ENCODE measurements around the gene MAD2L2. TPM values are rescaled to one million over a fixed set of nuclear protein-coding genes. Genes with fewer than 3 reads are reported as not detected.

Gene MAD2L2
- total and polyA plus RNA-seq, 9 of the 15 experiments (the other 6 are each of a cell fraction or from before 2014, with no cell fraction given) = 12.4 to 286 (median 143) TPM

DNA sequence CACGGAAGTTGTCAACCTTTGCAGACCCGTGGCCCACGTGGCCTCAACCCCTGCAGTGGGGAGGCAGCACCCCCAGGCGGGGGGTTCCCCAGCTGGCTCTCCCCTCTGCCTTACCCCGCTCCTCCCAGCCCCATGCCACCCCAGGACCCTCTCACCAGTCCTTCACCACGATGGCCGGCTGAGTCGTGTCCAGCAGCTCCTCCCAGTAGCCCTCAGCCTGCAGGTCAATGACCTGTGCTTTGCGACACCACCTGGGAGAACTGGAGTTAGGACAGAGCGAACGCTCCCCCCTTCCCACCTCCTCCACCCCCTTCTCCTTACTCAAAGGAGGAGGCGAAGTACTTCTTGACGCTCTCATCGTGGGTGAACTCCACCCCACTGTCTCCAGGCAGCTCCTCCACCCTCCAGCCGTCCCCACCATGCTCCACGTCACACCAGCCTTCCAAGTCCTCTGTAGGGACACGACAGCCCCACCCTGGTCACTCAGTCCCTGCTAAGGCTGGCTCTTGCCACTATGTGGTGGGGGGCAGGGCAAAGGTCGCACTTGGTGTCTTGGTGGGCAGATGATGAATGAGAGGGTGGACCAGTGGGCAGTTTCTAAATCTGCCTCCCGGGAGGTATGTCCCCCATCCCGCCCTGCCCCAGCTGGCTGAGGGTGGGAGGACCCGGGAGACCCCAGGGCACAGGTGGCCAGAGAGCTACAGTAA, 31.2 kb downstream of the MAD2L2 start (continued):
- TF ChIP-seq, protein P1, sequence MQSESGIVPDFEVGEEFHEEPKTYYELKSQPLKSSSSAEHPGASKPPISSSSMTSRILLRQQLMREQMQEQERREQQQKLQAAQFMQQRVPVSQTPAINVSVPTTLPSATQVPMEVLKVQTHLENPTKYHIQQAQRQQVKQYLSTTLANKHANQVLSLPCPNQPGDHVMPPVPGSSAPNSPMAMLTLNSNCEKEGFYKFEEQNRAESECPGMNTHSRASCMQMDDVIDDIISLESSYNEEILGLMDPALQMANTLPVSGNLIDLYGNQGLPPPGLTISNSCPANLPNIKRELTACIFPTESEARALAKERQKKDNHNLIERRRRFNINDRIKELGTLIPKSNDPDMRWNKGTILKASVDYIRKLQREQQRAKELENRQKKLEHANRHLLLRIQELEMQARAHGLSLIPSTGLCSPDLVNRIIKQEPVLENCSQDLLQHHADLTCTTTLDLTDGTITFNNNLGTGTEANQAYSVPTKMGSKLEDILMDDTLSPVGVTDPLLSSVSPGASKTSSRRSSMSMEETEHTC (IDR thresholded peaks at IDR 0.05) = no peak
- TF ChIP-seq, protein P2, sequence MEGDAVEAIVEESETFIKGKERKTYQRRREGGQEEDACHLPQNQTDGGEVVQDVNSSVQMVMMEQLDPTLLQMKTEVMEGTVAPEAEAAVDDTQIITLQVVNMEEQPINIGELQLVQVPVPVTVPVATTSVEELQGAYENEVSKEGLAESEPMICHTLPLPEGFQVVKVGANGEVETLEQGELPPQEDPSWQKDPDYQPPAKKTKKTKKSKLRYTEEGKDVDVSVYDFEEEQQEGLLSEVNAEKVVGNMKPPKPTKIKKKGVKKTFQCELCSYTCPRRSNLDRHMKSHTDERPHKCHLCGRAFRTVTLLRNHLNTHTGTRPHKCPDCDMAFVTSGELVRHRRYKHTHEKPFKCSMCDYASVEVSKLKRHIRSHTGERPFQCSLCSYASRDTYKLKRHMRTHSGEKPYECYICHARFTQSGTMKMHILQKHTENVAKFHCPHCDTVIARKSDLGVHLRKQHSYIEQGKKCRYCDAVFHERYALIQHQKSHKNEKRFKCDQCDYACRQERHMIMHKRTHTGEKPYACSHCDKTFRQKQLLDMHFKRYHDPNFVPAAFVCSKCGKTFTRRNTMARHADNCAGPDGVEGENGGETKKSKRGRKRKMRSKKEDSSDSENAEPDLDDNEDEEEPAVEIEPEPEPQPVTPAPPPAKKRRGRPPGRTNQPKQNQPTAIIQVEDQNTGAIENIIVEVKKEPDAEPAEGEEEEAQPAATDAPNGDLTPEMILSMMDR (IDR thresholded peaks at IDR 0.05 in 2 of 3, conservative IDR thresholded peaks at IDR 0.05 in 1 of 3; ENCODE audit: insufficient read depth in 2 of 3, low read depth in 1 of 3, low read length in 3 of 3) = no peak
- no peak for TF ChIP-seq MTF1 (CRISPR knock-in tag; IDR thresholded peaks at IDR 0.05; ENCODE audit: borderline replicate concordance)
- TF ChIP-seq PTRF (tag; IDR thresholded peaks at IDR 0.05) = no peak
- TF ChIP-seq ADNP (tag; IDR thresholded peaks at IDR 0.05) = no peak
- TF ChIP-seq MEF2A (IDR thresholded peaks at IDR 0.05; ENCODE audit: control insufficient read depth, low read depth, low read length) = no peak
- no peak for TF ChIP-seq TCF7 (IDR thresholded peaks at IDR 0.05; ENCODE audit: borderline replicate concordance)
- no peak for TF ChIP-seq PHF21A (IDR thresholded peaks at IDR 0.05; ENCODE audit: borderline replicate concordance, low read depth)
- TF ChIP-seq ZNF717 (CRISPR knock-in tag; IDR thresholded peaks at IDR 0.05) = no peak
- TF ChIP-seq, protein P3, sequence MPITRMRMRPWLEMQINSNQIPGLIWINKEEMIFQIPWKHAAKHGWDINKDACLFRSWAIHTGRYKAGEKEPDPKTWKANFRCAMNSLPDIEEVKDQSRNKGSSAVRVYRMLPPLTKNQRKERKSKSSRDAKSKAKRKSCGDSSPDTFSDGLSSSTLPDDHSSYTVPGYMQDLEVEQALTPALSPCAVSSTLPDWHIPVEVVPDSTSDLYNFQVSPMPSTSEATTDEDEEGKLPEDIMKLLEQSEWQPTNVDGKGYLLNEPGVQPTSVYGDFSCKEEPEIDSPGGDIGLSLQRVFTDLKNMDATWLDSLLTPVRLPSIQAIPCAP (CRISPR knock-in tag; IDR thresholded peaks at IDR 0.05; ENCODE audit: borderline replicate concordance) = no peak
- TF ChIP-seq CCAR2 (IDR thresholded peaks at IDR 0.05; ENCODE audit: low read depth, low read length) = no peak
- 0 out of 2 replicates have a peak, but pooled peaks have one; percentile 46 for TF ChIP-seq NR2C1 (IDR thresholded peaks at IDR 0.05)
- TF ChIP-seq NR2C1 (tag; IDR thresholded peaks at IDR 0.05) = no peak
- TF ChIP-seq HIVEP1 (CRISPR knock-in tag; IDR thresholded peaks at IDR 0.05) = no peak
- TF ChIP-seq, protein P4, sequence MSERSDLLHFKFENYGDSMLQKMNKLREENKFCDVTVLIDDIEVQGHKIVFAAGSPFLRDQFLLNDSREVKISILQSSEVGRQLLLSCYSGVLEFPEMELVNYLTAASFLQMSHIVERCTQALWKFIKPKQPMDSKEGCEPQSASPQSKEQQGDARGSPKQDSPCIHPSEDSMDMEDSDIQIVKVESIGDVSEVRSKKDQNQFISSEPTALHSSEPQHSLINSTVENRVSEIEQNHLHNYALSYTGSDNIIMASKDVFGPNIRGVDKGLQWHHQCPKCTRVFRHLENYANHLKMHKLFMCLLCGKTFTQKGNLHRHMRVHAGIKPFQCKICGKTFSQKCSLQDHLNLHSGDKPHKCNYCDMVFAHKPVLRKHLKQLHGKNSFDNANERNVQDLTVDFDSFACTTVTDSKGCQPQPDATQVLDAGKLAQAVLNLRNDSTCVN (CRISPR knock-in tag; IDR thresholded peaks at IDR 0.05) = no peak
- TF ChIP-seq HMG20B (CRISPR knock-in tag; IDR thresholded peaks at IDR 0.05) = no peak
- TF ChIP-seq, protein P5, sequence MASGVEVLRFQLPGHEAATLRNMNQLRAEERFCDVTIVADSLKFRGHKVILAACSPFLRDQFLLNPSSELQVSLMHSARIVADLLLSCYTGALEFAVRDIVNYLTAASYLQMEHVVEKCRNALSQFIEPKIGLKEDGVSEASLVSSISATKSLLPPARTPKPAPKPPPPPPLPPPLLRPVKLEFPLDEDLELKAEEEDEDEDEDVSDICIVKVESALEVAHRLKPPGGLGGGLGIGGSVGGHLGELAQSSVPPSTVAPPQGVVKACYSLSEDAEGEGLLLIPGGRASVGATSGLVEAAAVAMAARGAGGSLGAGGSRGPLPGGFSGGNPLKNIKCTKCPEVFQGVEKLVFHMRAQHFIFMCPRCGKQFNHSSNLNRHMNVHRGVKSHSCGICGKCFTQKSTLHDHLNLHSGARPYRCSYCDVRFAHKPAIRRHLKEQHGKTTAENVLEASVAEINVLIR (CRISPR knock-in tag; IDR thresholded peaks at IDR 0.05) = no peak
- TF ChIP-seq, protein P6, sequence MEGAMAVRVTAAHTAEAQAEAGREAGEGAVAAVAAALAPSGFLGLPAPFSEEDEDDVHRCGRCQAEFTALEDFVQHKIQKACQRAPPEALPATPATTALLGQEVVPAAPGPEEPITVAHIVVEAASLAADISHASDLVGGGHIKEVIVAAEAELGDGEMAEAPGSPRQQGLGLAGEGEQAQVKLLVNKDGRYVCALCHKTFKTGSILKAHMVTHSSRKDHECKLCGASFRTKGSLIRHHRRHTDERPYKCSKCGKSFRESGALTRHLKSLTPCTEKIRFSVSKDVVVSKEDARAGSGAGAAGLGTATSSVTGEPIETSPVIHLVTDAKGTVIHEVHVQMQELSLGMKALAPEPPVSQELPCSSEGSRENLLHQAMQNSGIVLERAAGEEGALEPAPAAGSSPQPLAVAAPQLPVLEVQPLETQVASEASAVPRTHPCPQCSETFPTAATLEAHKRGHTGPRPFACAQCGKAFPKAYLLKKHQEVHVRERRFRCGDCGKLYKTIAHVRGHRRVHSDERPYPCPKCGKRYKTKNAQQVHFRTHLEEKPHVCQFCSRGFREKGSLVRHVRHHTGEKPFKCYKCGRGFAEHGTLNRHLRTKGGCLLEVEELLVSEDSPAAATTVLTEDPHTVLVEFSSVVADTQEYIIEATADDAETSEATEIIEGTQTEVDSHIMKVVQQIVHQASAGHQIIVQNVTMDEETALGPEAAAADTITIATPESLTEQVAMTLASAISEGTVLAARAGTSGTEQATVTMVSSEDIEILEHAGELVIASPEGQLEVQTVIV (CRISPR knock-in tag; IDR thresholded peaks at IDR 0.05; ENCODE audit: borderline replicate concordance) = no peak
- no peak for TF ChIP-seq NEUROD1 (IDR thresholded peaks at IDR 0.05; ENCODE audit: borderline replicate concordance, low read depth, low read length, partially characterized antibody)
